HG03469 (cell line): Measurements from ENCODE around the gene AOC3.
"Not testable (repeated sequence)": the region's sequence is repeated elsewhere in the genome, so short reads cannot be mapped to it uniquely, and the experiment has no call there.

ENCODE experiments used
- ATAC-seq: cut with Tn5 transposase; IDR thresholded peaks from one replicate; pipeline ENCODE4 v1.9.1; 2021; ENCODE audit warnings: mild to moderate bottlenecking, moderate library complexity, moderate number of reproducible peaks; ENCODE audit not compliant: unreplicated experiment

Gene AOC3

DNA sequence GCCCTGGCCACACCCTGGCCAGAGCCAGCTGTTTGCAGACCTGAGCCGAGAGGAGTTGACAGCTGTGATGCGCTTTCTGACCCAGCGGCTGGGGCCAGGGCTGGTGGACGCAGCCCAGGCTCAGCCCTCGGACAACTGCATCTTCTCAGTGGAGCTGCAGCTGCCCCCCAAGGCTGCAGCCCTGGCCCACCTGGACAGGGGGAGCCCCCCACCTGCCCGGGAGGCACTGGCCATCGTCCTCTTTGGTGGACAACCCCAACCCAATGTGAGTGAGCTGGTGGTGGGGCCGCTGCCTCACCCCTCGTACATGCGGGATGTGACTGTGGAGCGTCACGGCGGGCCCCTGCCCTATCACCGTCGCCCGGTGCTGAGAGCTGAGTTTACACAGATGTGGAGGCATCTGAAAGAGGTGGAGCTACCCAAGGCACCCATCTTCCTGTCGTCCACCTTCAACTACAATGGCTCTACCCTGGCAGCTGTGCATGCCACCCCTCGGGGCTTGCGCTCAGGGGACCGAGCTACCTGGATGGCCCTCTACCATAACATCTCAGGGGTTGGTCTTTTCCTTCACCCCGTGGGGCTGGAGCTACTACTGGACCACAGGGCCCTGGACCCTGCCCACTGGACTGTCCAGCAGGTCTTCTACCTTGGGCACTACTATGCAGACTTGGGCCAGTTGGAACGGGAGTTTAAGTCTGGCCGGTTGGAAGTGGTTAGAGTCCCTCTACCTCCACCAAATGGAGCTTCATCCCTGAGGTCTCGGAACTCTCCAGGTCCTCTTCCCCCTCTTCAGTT lies 6.0 kb upstream of the AOC3 start:
- ATAC-seq = no peak

DNA sequence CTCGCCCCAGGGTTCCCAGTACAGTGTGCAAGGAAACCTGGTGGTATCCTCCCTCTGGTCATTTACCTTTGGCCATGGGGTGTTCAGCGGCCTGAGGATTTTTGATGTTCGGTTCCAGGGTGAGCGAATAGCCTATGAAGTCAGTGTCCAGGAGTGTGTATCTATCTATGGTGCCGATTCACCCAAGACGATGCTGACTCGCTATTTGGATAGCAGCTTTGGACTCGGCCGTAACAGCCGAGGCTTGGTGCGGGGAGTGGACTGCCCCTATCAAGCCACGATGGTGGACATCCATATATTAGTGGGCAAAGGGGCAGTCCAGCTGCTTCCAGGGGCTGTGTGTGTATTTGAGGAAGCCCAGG lies 5.5 kb upstream of the AOC3 start:
- no peak for ATAC-seq

DNA sequence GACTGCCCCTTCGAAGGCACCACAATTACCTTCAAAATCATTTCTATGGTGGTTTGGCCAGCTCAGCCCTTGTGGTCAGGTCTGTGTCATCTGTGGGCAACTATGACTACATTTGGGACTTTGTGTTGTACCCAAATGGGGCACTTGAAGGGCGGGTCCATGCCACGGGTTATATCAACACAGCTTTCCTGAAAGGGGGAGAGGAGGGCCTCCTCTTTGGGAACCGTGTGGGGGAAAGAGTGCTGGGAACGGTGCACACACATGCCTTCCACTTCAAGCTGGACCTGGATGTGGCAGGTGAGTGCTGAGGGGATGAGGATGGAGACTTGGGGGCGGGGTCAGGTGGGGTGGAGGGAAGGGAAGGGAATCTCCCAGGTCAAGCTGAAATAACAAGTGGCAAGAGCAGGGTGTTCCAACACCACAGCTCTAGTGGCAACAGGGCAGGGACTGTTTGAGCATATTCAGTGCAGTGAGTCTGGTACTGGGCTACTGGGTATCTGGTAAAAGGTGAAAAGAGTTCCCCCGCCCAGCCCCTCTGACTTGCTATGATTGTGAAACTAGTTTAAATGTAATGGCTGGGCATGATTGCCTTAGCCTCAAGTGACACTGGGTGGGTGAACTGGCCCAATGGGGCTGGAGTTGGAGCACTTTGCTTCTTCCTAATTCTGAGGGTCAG lies 4.9 kb upstream of the AOC3 start:
- ATAC-seq = no peak

DNA sequence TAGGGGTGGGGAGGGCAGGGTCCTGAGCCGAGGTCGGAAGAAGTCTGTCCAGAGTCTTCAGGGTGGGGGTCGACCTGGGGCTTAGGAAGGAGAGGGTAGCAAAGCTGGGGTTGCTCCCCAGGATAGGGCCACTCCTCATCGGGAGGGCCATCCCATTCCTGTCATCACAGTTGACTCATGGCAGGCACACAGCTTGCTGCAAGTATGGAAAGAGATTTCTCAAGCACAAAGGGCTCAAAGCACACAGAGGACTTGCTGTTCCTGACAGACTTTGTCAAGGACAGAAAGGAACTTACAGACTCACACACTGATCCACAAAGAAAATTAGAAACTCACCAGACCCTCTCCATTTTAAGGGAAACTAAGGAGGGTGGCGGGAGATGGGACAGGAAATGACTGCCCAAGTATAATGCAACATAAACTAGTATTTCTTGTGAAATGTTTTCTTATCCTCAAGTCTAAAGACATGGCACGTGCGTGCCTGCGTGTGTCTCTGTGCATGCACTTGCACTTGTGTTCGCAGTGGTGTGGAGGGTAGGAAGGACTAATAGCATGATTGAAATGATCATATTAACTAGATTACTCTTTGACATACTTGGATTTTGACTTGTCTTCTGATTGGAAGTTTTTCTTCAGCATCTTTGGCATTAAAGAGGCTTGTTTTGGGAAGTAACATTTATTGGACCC lies 4.3 kb upstream of the AOC3 start:
- no peak for ATAC-seq

DNA sequence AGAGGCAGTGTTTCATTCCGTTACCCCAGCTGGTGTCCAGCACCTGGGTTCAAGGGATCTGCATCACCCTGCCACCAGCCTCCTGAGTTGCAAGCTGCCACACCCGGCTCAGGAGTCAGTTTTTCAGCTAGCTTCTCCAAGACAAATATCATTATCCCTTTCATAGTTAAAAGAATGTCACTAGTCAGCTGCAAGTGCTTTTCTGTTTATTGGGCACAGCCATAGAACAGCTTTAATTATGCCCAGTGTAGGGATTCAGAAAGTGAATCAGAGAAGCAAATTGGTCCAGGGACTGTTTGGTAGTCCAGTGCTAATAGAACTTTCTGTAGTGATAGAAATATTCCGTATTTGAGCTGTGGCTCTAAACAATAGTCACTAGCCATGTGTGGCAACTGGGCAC lies 2.9 kb upstream of the AOC3 start:
- no peak for ATAC-seq

DNA sequence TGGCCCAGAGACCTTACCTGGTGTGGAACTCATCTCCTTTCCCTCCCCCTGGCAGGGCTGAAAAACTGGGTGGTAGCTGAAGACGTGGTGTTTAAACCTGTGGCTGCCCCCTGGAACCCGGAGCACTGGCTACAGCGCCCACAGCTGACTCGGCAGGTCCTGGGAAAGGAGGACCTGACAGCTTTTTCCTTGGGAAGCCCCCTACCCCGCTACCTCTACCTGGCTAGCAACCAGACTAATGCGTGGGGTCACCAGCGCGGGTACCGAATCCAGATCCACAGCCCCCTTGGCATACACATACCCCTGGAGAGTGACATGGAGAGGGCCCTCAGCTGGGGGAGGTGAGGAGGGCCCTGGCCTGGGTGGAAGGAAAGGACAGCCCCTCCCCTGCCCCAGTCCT lies 2.0 kb upstream of the AOC3 start:
- no peak for ATAC-seq

DNA sequence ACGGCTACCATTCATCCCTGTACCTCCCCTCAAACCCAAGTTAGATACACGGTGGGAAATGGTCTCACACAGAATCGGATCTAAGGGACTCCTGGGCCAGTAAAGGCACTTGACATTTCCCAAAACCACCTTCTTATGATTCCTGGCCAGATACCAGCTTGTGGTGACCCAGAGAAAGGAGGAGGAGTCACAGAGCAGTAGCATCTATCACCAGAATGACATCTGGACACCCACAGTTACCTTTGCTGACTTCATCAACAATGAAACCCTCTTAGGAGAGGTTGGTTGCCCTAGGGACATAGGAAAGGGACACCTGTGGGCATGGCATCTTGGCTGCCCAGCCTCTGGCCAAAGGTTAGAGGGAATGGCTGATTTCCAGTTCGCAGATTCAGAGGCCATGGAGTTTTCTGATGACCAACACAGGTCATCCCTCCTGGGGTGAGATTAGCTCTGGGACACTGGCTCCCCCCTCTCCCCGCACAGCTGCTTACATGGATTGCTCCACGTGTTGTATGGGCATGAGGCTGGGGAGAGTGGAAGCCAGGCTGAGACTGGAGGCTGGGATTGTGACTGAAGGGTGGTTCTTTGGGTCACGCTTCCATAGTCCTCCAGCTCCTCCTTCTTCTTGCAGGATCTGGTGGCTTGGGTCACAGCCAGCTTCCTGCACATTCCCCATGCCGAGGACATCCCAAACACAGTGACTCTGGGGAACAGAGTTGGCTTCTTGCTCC lies 1.4 kb upstream of the AOC3 start:
- ATAC-seq = no peak

DNA sequence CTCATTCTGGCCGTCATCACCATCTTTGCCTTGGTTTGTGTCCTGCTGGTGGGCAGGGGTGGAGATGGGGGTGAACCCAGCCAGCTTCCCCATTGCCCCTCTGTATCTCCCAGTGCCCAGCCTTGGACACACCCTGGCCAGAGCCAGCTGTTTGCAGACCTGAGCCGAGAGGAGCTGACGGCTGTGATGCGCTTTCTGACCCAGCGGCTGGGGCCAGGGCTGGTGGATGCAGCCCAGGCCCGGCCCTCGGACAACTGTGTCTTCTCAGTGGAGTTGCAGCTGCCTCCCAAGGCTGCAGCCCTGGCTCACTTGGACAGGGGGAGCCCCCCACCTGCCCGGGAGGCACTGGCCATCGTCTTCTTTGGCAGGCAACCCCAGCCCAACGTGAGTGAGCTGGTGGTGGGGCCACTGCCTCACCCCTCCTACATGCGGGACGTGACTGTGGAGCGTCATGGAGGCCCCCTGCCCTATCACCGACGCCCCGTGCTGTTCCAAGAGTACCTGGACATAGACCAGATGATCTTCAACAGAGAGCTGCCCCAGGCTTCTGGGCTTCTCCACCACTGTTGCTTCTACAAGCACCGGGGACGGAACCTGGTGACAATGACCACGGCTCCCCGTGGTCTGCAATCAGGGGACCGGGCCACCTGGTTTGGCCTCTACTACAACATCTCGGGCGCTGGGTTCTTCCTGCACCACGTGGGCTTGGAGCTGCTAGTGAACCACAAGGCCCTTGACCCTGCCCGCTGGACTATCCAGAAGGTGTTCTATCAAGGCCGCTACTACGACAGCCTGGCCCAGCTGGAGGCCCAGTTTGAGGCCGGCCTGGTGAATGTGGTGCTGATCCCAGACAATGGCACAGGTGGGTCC lies 607 bp downstream of the AOC3 start:
- ATAC-seq = not testable (repeated sequence)

DNA sequence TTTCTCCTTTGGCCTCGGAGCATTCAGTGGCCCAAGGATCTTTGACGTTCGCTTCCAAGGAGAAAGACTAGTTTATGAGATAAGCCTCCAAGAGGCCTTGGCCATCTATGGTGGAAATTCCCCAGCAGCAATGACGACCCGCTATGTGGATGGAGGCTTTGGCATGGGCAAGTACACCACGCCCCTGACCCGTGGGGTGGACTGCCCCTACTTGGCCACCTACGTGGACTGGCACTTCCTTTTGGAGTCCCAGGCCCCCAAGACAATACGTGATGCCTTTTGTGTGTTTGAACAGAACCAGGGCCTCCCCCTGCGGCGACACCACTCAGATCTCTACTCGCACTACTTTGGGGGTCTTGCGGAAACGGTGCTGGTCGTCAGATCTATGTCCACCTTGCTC lies 1.4 kb downstream of the AOC3 start:
- ATAC-seq = no peak

DNA sequence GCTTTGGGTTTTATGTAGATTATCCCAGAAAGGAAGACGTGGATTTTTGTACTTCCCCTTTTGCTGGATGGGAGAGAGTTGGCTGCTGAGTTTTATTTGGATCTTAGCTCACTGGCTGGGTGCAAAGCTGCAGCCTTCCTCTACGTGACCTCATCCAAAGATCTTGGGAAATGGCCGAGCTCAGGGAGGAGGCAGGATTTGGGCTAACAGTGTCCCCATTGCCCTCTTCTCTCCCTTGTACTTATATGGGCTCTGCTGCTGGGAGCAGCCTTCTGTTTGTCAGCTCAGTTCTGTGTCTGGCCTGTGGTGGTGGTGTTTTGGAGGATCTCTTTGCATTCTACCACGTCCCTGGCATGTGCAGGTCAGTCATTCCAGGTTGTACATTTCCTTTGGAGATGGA lies 2.0 kb downstream of the AOC3 start:
- ATAC-seq = no peak

DNA sequence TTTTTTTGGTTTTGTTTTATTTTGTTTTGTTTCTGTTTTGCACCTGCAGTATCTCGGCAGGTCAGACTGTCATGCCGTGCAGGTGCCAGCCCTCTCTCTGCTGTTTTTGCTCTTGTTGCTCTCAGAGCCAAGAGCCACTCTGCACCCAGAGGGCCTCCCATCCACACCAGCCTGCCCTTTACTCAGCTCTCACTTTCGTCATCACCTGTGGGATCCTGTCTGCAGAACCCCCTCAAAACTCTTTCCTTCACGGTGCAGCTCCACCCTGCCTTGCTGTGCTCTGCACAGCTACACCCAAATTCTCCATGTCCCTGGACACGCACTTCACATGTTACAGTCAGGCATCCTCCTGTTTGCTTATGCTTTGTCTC lies 2.6 kb downstream of the AOC3 start:
- no peak for ATAC-seq

DNA sequence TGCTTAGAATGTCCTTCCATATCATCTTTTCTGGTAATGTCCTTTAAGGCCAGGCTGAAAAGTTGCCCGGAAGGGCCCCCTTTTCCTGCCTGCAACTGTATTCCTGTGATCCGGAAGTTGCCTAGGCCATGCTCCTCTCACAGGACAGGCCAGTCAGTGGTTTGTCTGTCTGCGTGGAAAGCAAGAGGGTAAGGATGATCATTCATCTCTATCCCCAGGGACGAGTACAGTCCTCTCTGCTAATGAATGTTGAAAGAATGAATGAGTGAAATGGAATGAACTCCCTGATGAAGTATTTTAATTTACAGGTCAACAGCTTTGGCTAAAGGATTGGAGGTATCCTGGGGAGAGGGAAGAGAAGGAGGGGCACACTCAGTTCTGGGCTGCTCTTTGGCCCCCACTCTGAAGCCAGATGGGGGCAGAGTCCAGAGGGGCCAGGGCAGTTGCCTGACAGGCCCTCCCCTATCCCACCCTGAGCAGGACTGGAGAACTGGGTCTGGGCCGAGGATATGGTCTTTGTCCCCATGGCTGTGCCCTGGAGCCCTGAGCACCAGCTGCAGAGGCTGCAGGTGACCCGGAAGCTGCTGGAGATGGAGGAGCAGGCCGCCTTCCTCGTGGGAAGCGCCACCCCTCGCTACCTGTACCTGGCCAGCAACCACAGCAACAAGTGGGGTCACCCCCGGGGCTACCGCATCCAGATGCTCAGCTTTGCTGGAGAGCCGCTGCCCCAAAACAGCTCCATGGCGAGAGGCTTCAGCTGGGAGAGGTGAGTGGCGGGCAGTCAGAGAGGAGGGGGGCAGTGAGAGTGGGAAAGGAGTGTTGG lies 3.2 kb downstream of the AOC3 start:
- no peak for ATAC-seq

DNA sequence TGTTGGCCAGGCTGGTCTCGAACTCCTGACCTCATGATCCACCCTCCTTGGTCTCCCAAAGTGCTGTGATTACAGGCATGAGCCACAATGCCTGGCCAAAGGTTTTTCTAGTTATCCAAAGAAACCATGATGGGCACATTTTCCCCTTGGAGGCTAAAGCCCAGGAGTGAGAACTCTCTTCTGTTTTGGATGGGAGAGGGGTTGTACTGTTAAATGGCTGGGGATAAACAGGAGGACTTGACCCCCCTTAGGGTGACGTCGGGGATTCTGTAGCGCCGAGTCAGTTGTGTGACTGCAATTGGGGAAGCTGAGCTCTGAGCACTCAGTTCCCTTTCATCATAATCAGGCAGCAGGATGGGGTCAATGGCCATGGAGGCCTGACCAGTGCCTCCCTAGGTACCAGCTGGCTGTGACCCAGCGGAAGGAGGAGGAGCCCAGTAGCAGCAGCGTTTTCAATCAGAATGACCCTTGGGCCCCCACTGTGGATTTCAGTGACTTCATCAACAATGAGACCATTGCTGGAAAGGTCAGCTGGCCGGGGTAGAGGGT lies 4.1 kb downstream of the AOC3 start:
- ATAC-seq = no peak

DNA sequence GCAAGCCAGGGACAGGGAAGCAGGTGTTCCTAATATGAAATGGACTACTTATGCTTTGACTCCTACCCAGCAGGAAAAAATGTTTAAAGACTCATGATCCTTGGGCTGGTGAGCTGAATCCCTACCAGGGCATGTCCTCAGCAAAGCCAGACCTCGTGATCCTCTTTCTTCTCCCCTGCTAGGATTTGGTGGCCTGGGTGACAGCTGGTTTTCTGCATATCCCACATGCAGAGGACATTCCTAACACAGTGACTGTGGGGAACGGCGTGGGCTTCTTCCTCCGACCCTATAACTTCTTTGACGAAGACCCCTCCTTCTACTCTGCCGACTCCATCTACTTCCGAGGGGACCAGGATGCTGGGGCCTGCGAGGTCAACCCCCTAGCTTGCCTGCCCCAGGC lies 5.1 kb downstream of the AOC3 start:
- ATAC-seq = not testable (repeated sequence)

DNA sequence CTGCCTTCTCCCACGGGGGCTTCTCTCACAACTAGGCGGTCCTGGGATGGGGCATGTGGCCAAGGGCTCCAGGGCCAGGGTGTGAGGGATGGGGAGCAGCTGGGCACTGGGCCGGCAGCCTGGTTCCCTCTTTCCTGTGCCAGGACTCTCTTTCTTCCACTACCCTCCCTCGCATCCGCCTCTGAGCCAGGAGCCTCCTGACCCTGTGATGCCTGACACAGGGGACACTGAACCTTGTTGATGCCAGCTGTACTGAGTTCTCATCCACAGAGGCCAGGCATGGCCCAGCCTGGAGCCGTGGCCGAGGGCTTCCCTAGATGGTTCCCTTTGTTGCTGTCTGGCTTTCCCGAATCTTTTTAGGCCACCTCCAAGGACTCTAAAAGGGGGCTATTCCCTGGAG lies 5.5 kb downstream of the AOC3 start:
- ATAC-seq = not testable (repeated sequence)

DNA sequence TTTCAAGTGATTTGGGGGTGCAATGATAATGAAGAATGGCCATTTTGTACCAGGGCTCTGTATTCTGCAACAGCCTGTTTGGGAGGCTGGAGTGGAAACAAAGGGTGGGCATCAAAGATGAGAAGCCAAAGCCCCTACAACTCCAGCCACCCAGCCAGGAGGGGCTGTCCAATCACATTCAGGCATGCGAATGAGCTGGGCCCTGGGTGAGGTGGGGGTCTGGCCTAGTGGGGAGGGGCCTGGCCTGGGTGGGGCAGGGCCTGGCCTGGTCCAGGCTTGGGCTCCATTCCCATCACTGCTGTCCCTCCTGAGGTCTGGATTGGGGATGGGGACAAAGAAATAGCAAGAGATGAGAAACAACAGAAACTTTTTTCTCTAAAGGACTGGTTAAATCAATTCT lies 6.4 kb downstream of the AOC3 start:
- ATAC-seq = no peak

DNA sequence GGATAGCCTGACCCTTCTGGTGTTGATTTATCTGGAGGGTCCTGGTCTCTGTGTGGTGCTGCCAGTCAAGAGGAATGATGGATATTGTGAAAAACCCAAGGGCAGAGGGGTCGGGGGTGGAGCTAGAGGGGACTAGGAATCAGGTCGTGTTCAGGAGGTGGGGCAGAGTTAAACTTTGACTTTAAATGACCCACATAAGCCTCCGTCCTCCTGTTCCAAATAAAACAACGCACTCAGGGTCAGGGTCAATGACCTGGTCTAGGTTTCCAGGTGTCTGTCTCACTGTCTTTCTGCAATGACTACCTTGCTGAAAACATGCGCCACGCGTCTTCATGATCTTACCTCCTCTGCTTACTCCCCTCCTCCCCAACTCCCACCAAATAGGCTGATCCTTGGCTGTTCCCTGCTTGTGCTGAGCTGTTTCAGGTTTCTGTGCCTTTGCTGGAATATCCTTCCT lies 14.7 kb downstream of the AOC3 start:
- no peak for ATAC-seq

DNA sequence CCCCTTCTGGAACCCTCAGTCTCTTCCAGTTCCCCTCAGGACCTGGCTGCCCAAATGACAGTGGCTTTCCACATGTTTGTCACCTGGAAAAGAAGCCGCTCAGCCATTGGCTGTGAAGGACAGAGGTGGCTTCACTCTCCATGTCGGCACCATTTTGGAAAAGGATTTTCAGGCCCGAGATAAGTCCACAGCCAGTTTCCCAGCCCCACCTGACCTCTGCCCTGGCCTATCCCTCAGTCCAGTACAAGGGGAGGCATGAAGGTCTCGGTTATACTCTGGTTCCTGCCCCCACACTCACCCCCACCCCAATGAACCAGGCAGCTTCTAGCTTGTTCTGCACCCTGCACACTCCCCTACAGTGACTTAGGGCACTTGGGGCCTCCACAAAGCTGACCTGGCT lies 15.2 kb downstream of the AOC3 start:
- no peak for ATAC-seq
